Activated naive CD4-positive, alpha-beta T cell treated with Interleukin-2 at 50 U/mL for 16 hours (primary cell): Measurements from ENCODE around the gene RGL4.

Experiments used
- DNase-seq: peaks from one replicate; pipeline ENCODE4 v3.0.0-alpha.2; 2020

RGL4 gene

DNA sequence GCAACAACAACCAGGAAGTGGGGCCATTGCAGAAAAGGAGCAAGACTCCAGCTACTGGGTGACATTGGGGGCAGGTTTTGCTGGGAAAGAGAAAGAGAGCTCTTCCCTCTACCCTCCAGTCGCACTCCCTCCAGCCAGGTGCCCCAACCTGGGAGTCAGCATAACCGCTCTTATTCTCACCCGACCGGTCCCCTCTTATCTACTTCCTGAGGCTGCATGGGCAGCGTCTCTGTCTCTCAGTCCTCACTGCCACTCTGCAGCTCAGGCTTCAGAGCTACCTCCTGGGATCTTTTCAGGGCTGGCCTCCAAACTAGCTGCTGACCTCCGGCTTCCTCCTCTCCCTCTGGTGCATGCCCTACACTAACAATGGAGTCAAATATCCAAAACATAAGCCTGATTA, 55.0 kb downstream of the RGL4 start:
- DNase-seq: no peak
